GM19452 (cell line): Measurements from ENCODE around the gene ACVR1B.

Experiments
- ATAC-seq: cut with Tn5 transposase; IDR thresholded peaks from one replicate; pipeline ENCODE4 v1.9.1; 2021; ENCODE audit not compliant: unreplicated experiment

ACVR1B gene

DNA sequence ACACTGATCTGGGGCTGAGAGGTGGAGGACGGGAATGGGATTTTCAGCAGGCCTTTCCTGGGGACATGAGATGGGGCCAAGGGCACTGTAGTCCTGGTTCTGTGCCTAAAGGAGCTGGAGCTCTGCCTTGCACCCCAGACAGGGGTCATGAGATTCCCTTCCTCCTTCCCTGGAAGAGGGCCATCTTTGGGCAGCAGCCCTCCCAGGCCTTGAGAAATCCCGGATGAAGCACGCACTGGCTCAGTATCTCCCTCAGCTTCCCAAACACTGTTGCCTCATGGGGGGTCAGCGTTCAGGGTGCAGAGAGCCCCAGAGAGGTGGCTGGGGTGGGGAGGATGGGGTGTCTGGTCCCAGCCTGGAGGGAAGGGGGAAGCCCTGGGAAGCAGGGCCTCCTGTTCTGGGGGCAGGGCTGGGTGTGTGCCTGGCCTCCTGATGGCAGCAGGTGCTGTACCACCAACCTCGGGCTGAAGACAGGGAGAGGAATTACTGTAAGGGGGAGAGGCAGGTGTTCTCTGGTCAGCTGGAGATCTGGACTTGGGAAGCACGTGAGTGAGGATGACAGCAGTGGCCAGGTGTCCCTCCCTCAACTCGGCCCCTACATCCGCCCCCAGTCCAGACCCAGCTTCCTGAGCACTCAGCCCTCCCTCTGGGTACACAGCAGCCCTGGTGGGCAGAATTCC lies 91.3 kb downstream of the ACVR1B start:
- no peak for ATAC-seq

DNA sequence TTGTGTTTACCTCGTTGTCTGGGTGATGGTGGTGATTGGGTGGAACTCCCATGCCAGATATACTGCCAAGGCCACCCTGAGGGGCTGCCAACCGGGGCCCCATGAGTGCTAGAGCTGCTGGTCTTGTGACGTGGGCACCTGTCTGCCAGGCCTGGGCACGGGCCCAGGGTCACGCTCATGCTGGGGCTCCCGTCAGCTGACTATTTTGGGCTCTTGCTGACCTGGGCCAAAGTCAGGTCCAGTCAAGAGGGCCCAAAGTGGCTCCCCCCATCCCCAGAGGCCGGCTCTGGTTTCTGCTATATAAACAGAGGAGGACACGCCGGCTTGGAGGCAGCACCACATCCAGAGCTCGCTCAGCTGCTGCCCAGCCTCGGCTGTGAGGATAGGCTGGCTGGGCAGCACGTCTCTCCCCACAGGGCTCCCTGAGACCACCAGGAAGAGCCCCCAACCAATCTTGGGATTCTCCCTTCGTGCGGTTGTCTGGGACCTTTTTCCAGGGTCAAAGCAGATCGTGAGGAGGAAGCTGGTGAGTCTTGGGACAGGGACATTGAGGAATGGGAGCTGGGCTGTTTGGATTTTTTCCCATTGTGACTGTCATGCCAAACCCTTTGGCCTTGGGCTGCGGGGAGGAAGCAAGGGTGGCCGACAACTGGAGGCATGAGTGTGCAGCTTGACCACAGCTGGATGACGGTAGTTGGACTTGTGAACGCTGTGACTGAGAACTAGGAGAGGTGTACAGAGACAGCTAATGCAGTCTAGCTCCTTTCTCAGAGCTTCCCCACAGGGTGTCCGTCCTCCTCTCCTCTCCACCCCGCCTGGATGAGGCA lies 92.1 kb downstream of the ACVR1B start:
- ATAC-seq = no peak

DNA sequence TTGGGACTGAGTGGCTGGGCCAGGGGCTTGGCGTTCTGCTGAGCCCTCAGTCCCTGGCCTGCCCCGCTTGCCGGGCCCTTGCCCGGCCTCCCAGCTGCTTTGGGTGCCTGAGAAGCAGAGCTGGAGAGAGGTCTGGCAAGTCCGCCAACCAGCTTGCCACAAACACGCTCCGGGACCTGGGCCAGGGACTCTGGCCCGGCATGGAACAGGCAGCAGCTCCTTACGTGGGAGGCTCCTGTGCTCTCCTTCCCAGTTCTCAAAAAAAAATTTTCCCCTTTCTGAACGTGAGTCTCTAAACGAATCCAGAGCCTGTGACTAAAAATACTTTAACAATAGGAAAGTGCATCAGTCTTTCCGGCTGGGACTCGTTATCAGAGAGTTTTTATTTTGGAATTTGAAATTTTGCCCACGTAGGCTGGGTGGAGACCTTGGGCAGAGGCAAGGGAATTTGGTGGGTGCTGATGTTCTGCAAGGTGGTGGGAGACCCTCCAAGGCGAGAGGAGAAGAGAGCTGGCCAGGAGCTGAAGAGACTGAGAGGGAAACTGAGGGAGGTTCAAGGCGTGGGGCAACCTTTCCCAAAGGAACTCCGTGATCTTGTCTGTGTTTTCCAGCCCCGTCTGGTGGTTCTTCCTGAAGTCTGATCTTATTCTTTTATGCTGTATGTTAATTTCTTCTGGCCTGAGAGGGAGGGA lies 92.9 kb downstream of the ACVR1B start:
- no peak for ATAC-seq

DNA sequence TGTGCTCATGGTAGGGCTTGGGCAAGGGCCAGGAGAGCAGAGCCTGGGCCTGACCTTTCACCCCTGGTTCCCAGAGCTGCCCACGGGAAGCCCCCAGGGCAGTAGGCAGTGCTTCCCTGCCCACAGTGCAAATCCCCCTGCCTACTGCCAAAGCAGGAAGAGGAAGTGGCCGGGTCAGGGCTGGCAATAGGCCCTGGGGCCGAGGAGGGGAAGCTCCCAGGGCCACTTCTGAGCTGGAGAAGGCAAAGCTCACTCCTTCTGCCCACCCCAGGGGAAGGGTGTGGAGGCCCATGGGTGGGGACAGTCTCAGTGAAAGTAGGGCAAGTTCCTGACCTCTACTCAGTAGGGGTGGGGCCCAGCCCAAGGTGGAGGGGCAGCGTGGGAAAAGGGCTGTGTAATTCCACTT lies 94.3 kb downstream of the ACVR1B start:
- ATAC-seq = no peak
